Upper lobe of left lung (tissue), 6 donors: ENCODE data around the gene TBC1D4. TPM values are rescaled to one million over a fixed set of nuclear protein-coding genes. Genes with fewer than 3 reads are reported as not detected.

Experiments
- ATAC-seq, 2 donors: fragments of 200-7000 bp; cut with Tn5 transposase; one replicate each; pipeline ENCODE4 v1.9.1; 2022; ENCODE audit warnings: mild to moderate bottlenecking in 2 of 2, moderate library complexity in 2 of 2; ENCODE audit not compliant: low FRiP score in 2 of 2
- DNase-seq, 2 donors: peaks; one replicate each; pipeline ENCODE4 v3.0.0-alpha.2; 2019 to 2020
- H3K27ac ChIP-seq, 4 donors: fragments of 200-600 bp; sonication (generic); one replicate each; pipeline ENCODE4 v1.5.1; 2016 to 2019
- H3K27me3 ChIP-seq, 4 donors: fragments of 200-600 bp; sonication (generic); one replicate each; pipeline ENCODE4 v1.5.1; 2017 to 2019
- H3K36me3 ChIP-seq, 4 donors: fragments of 200-600 bp; sonication (generic); one replicate each; pipeline ENCODE4 v1.5.1; 2016 to 2019
- H3K4me1 ChIP-seq, 4 donors: fragments of 200-600 bp; sonication (generic); one replicate each; pipeline ENCODE4 v1.5.1; 2018 to 2019
- H3K4me3 ChIP-seq, 4 donors: fragments of 200-600 bp; sonication (generic); one replicate each; pipeline ENCODE4 v1.5.1; 2017 to 2019; ENCODE audit warnings: mild to moderate bottlenecking in 2 of 4, moderate library complexity in 1 of 4
- H3K9me3 ChIP-seq, 4 donors: fragments of 200-600 bp; sonication (generic); one replicate each; pipeline ENCODE4 v1.5.1; 2018 to 2019
- CTCF ChIP-seq, 6 experiments: fragments of 450-650 bp in 4 of 6; fragments of 200-600 bp in 2 of 6; sonication (generic) in 2 of 6; IDR thresholded peaks; one replicate each; pipeline ENCODE4 v1.5.1; 2016 to 2019; ENCODE audit warnings: antibody characterized with exemption in 6 of 6
- EP300 ChIP-seq, 4 donors: sonication (generic); formaldehyde crosslinking; IDR thresholded peaks; one replicate each; pipeline ENCODE4 v1.5.1; 2017; ENCODE audit warnings: antibody characterized with exemption in 4 of 4, control low read depth in 2 of 4
- POLR2A ChIP-seq, 4 donors: fragments of 450-650 bp; IDR thresholded peaks; one replicate each; pipeline ENCODE4 v1.5.1; 2016 to 2017; ENCODE audit warnings: antibody characterized with exemption in 4 of 4, mild to moderate bottlenecking in 2 of 4
- POLR2AphosphoS5 ChIP-seq, 2 donors: sonication (generic); formaldehyde crosslinking; IDR thresholded peaks; one replicate each; pipeline ENCODE4 v1.5.1; 2017; ENCODE audit warnings: antibody characterized with exemption in 2 of 2
- WGBS, 2 donors: methylation state at CpG; one replicate each; pipeline ENCODE4 v1.1.5; 2017 to 2018; 5-methylcytosine and 5-hydroxymethylcytosine counted together
- total RNA-seq, 6 donors: library from RNA; depleted of rRNA in 4 of 6; stranded (reverse); fragments of >200 nt in 4 of 6; gene quantifications; one replicate each; pipeline versions ENCODE4 v1.1.0 to v1.2.1, GENCODE V29; 2016 to 2021
- donor health status: DM: no; HTN: no; CAD: no; lungs with moderate emphysema.
- donor health status: DM: no; HTN: yes; CAD: no; lungs with severe emphysema.

TBC1D4 gene
- total RNA-seq, 6 donors from 2014 or later, result 26.1 to 97.4 (median 30.7) TPM

- H3K4me3 ChIP-seq, result no peak overlapping the region
- peak overlapping the region; percentile 6 to 45 (median 30) for H3K27ac ChIP-seq
- TF ChIP-seq POLR2A (IDR thresholded peaks at IDR 0.05) (no peak), POLR2AphosphoS5 (IDR thresholded peaks at IDR 0.05) (peak in 1 of 2 donors; percentile 28)
- no peaks in the 10 kb centered on the region for H3K36me3 ChIP-seq
- H3K4me1 ChIP-seq, result peaks cover 0 to 4% (median 0%) of the 10 kb centered on the region in 4 donors
- ATAC-seq (peak; percentile 44 to 64), DNase-seq (peak in 1 of 2 donors; percentile 73)
- no peaks in the 10 kb centered on the region for H3K9me3 ChIP-seq
- 63 to 64% methylated on average over 6 of the region's 6 CpGs for WGBS, 2 donors
- H3K27me3 ChIP-seq, result no peaks in the 10 kb centered on the region
Observed at GRCh38 chr13:75458696-75459422, 23.1 kb downstream of the TBC1D4 start.

- ATAC-seq, result no peak
- Histone ChIP-seq H3K36me3 (no peaks in the 10 kb centered on the region), H3K4me3 (no peak overlapping the region), H3K9me3 (no peaks in the 10 kb centered on the region), H3K4me1 (peaks cover 0 to 7% (median 0%) of the 10 kb centered on the region in 4 donors), H3K27me3 (no peaks in the 10 kb centered on the region), H3K27ac (no peak overlapping the region)
- TF ChIP-seq POLR2AphosphoS5 (IDR thresholded peaks at IDR 0.05), result no peak
- no peak for TF ChIP-seq CTCF (IDR thresholded peaks at IDR 0.05)
- TF ChIP-seq POLR2A (IDR thresholded peaks at IDR 0.05), result no peak
- no peak for TF ChIP-seq EP300 (IDR thresholded peaks at IDR 0.05)
- no peak for DNase-seq
Observed at GRCh38 chr13:75455962-75456361, 26.0 kb downstream of the TBC1D4 start.

GRCh38 chr13:75454497-75454896, 27.5 kb downstream of the TBC1D4 start:
- no peak for DNase-seq
- H3K4me1 ChIP-seq, result peaks cover 0 to 7% (median 0%) of the 10 kb centered on the region in 4 donors
- WGBS, 2 donors, result 90 to 95% methylated on average over 1 of the region's 1 CpG
- no peaks in the 10 kb centered on the region for H3K27me3 ChIP-seq
- no peak for ATAC-seq
- H3K27ac ChIP-seq, result no peak overlapping the region
- H3K9me3 ChIP-seq, result no peaks in the 10 kb centered on the region
- TF ChIP-seq EP300 (IDR thresholded peaks at IDR 0.05) (no peak), CTCF (IDR thresholded peaks at IDR 0.05) (no peak), POLR2AphosphoS5 (IDR thresholded peaks at IDR 0.05) (no peak), POLR2A (IDR thresholded peaks at IDR 0.05) (no peak)
- no peak overlapping the region for H3K4me3 ChIP-seq
- H3K36me3 ChIP-seq, result no peaks in the 10 kb centered on the region

GRCh38 chr13:75452564-75452963, 29.4 kb downstream of the TBC1D4 start:
- peak overlapping the region in 2 of 4 donors; percentile 1 to 21 for H3K4me3 ChIP-seq
- peak in 1 of 2 donors; percentile 60 for ATAC-seq
- WGBS, 2 donors, result 58 to 65% methylated on average over 8 of the region's 8 CpGs

GRCh38 chr13:75447493-75447892, 34.5 kb downstream of the TBC1D4 start:
- 91 to 97% methylated on average over 4 of the region's 4 CpGs for WGBS, 2 donors
- Histone ChIP-seq H3K4me1 (peaks cover 0 to 11% (median 6%) of the 10 kb centered on the region in 4 donors), H3K27ac (no peak overlapping the region), H3K4me3 (no peak overlapping the region), H3K36me3 (no peaks in the 10 kb centered on the region), H3K27me3 (no peaks in the 10 kb centered on the region), H3K9me3 (no peaks in the 10 kb centered on the region)
- TF ChIP-seq CTCF (IDR thresholded peaks at IDR 0.05) (no peak), POLR2AphosphoS5 (IDR thresholded peaks at IDR 0.05) (no peak), EP300 (IDR thresholded peaks at IDR 0.05) (no peak), POLR2A (IDR thresholded peaks at IDR 0.05) (no peak)
- DNase-seq (no peak), ATAC-seq (no peak)

More at GRCh38 chr13:75452564-75452963, 29.4 kb downstream of the TBC1D4 start:
- no peak for DNase-seq
- H3K9me3 ChIP-seq, result no peaks in the 10 kb centered on the region
- no peaks in the 10 kb centered on the region for H3K36me3 ChIP-seq
- H3K27ac ChIP-seq, result no peak overlapping the region
- H3K27me3 ChIP-seq, result no peaks in the 10 kb centered on the region
- no peak for TF ChIP-seq EP300 (IDR thresholded peaks at IDR 0.05)
- H3K4me1 ChIP-seq, result peaks cover 0 to 3% (median 0%) of the 10 kb centered on the region in 4 donors

- Histone ChIP-seq H3K27ac (no peak overlapping the region), H3K9me3 (no peaks in the 10 kb centered on the region), H3K36me3 (no peaks in the 10 kb centered on the region), H3K27me3 (no peaks in the 10 kb centered on the region), H3K4me1 (peaks cover 0 to 11% (median 6%) of the 10 kb centered on the region in 4 donors), H3K4me3 (no peak overlapping the region)
- DNase-seq (no peak), ATAC-seq (no peak)
- 89 to 92% methylated on average over 3 of the region's 3 CpGs for WGBS, 2 donors
- TF ChIP-seq CTCF (IDR thresholded peaks at IDR 0.05) (no peak), POLR2AphosphoS5 (IDR thresholded peaks at IDR 0.05) (no peak), EP300 (IDR thresholded peaks at IDR 0.05) (no peak), POLR2A (IDR thresholded peaks at IDR 0.05) (no peak)
Observed at GRCh38 chr13:75446874-75447273, 35.1 kb downstream of the TBC1D4 start.
